GM12878 (cell line): Measurements from ENCODE around the gene SPG7. TPM values are rescaled to one million over a fixed set of nuclear protein-coding genes. Genes with fewer than 3 reads are reported as not detected.

Experiments used
- BACH1 ChIP-seq: fragments of 450-650 bp; IDR thresholded peaks from 2 replicates; pipeline ENCODE4 v1.6.1; 2017; ENCODE audit warnings: mild to moderate bottlenecking, borderline replicate concordance
- BHLHE40 ChIP-seq, 2 experiments: fragments of 450-650 bp in 1 of 2; IDR thresholded peaks; 2 replicates each; pipeline ENCODE4 v1.6.1; 2011 to 2017; ENCODE audit warnings: low read depth in 2 of 2, borderline replicate concordance in 1 of 2, improper control_type of control experiment in 1 of 2, low read length in 1 of 2, mild to moderate bottlenecking in 1 of 2
- EZH2 ChIP-seq: IDR thresholded peaks from 2 replicates; pipeline ENCODE4 v1.6.1; 2012; ENCODE audit warnings: low read depth, mild to moderate bottlenecking, control low read depth, inconsistent platforms, low read length, borderline replicate concordance; ENCODE audit not compliant: control insufficient read depth
- HDAC6 ChIP-seq: fragments of 200-600 bp; sonication (generic); IDR thresholded peaks from one replicate; pipeline ENCODE4 v1.8.0; 2017; ENCODE audit warnings: antibody characterized with exemption; ENCODE audit not compliant: unreplicated experiment
- HDGF ChIP-seq: fragments of 450-650 bp; IDR thresholded peaks from 2 replicates; pipeline ENCODE4 v1.6.1; 2016; ENCODE audit warnings: antibody characterized with exemption
- IRF3 ChIP-seq: fragments of 450-650 bp; IDR thresholded peaks from 2 replicates; pipeline ENCODE4 v1.6.1; 2014; ENCODE audit warnings: mild to moderate bottlenecking
- IRF4 ChIP-seq: IDR thresholded peaks from 2 replicates; pipeline ENCODE4 v1.6.1; 2011; ENCODE audit warnings: low read depth, low read length
- JUND ChIP-seq: IDR thresholded peaks from 2 replicates; pipeline ENCODE4 v1.6.1; 2012; ENCODE audit warnings: low read depth, mild to moderate bottlenecking, low read length, improper control_type of control experiment, moderate library complexity
- MEF2A ChIP-seq: IDR thresholded peaks from 2 replicates; pipeline ENCODE4 v1.6.1; 2011; ENCODE audit warnings: low read depth, mild to moderate bottlenecking, low read length, moderate library complexity; ENCODE audit not compliant: insufficient read depth
- MEF2B ChIP-seq: fragments of 450-650 bp; IDR thresholded peaks from 2 replicates; pipeline ENCODE4 v1.6.1; 2018; ENCODE audit warnings: mild to moderate bottlenecking, moderate library complexity; ENCODE audit not compliant: partially characterized antibody, poor library complexity, severe bottlenecking
- NFIC ChIP-seq: IDR thresholded peaks from 2 replicates; pipeline ENCODE4 v1.6.1; 2012; ENCODE audit warnings: low read depth, mild to moderate bottlenecking, inconsistent platforms, low read length, moderate library complexity
- STAT1 ChIP-seq: fragments of 450-650 bp; conservative IDR thresholded peaks from 2 replicates; pipeline ENCODE4 v1.6.1; 2014; ENCODE audit warnings: antibody characterized with exemption, mild to moderate bottlenecking
- TAF1 ChIP-seq: IDR thresholded peaks from 2 replicates; pipeline ENCODE4 v1.6.1; 2011; ENCODE audit warnings: mild to moderate bottlenecking, low read depth, low read length, borderline replicate concordance
- TCF12 ChIP-seq: IDR thresholded peaks from 2 replicates; pipeline ENCODE4 v1.6.1; 2011; ENCODE audit warnings: low read depth, mild to moderate bottlenecking, low read length
- ZNF207 ChIP-seq: fragments of 450-650 bp; IDR thresholded peaks from 2 replicates; pipeline ENCODE4 v1.6.1; 2014; ENCODE audit warnings: antibody characterized with exemption, mild to moderate bottlenecking, borderline replicate concordance
- ZNF384 ChIP-seq: IDR thresholded peaks from 2 replicates; pipeline ENCODE4 v1.6.1; 2012; ENCODE audit warnings: low read depth, mild to moderate bottlenecking, low read length, improper control_type of control experiment, borderline replicate concordance
- ZSCAN29 ChIP-seq: fragments of 450-650 bp; IDR thresholded peaks from 2 replicates; pipeline ENCODE4 v1.6.1; 2017; ENCODE audit warnings: mild to moderate bottlenecking, moderate library complexity
- polyA plus RNA-seq, 11 experiments: library from polyadenylated mRNA; depleted of rRNA in 4 of 11; unstranded in 6 of 11; stranded (reverse) in 5 of 11; fragments of >200 nt; fragmentation: Nextera tagmentation in 4 of 11; fragmentation: Illumina TruSeq in 1 of 11; extraction: Ambion mirVana in 4 of 11; extraction: Trizol in 1 of 11; gene quantifications; 1 replicate in 1 of 11; 2 replicates in 10 of 11; pipeline versions ENCODE4 v1.2.1 to v1.2.3, GENCODE V29; 2011 to 2016; ENCODE audit warnings: inconsistent platforms in 2 of 11, missing spikeins in 2 of 11, low read depth in 1 of 11
- total RNA-seq, 4 experiments: library from RNA; depleted of rRNA in 3 of 4; stranded (reverse); fragments of >200 nt in 3 of 4; fragmentation: Illumina TruSeq in 1 of 4; extraction: Trizol in 1 of 4; gene quantifications; 2 replicates each; pipeline versions ENCODE4 v1.2.1 to v1.2.3, GENCODE V29; 2013 to 2021
- TF ChIP-seq, protein P1 (sequence below): IDR thresholded peaks from 2 replicates; pipeline ENCODE4 v1.6.1; 2011; ENCODE audit warnings: mild to moderate bottlenecking, low read depth, low read length, moderate library complexity; ENCODE audit not compliant: insufficient replicate concordance
- TF ChIP-seq, protein P2 (sequence below): fragments of 450-650 bp; IDR thresholded peaks from 2 replicates; pipeline ENCODE4 v1.6.1; 2017; ENCODE audit warnings: mild to moderate bottlenecking, moderate library complexity

The SPG7 gene
- total and polyA plus RNA-seq, 10 of the 15 experiments (the other 5 are each of a cell fraction or from before 2014, with no cell fraction given) = 5.9 to 75.9 (median 52.5) TPM

DNA sequence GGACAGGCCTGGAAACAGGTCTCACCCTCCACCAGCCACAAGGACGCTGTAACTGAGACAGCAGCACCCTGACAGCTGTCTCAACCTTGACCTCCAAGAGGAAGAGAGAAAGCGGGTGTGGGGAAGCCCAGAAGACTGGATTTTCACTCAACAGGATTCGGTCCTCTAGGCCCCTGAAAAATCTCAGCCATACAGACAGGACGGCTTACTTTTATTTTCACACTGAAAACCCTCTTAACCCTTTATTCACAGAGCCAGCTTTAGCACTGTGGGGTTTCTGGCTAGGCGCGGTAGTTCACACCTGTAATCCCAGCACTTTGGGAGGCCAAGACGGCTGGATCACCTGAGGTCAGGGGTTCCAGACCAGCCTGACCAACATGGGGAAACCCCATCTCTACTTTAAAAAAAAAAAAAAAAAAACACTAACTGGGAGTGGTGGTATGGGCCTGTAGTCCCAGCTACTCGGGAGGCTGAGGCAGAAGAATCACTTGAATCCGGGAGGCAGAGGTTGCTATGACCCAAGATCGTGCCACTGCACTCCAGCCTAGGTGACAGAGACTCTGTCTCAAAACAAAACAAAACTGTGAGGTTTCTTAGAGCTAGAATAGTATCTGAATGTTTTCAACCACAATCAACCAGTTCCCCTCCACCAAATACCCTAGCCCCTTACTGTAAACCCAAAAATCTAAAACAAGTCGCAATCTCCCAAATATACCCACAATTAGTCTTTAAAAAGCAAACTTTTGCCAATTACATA is 23.1 kb upstream of the SPG7 start (continued):
- TF ChIP-seq, protein P1, sequence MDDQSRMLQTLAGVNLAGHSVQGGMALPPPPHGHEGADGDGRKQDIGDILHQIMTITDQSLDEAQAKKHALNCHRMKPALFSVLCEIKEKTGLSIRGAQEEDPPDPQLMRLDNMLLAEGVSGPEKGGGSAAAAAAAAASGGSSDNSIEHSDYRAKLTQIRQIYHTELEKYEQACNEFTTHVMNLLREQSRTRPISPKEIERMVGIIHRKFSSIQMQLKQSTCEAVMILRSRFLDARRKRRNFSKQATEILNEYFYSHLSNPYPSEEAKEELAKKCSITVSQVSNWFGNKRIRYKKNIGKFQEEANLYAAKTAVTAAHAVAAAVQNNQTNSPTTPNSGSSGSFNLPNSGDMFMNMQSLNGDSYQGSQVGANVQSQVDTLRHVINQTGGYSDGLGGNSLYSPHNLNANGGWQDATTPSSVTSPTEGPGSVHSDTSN = peak; percentile 21
- no peak for TF ChIP-seq HDAC6
- 0 out of 2 replicates have a peak, but pooled peaks have one; percentile 12 for TF ChIP-seq MEF2A
- 0 out of 2 replicates have a peak, but pooled peaks have one; percentile 58 for TF ChIP-seq ZNF207
- peak; percentile 9; the same call in 1 of the 2 replicates for TF ChIP-seq IRF4
- peak in 1 of 2 experiments; percentile 63; a peak in 2 of 4 replicates for TF ChIP-seq BHLHE40 (IDR thresholded peaks at IDR 0.05; ENCODE audit: borderline replicate concordance in 1 of 2, low read depth in 2 of 2, low read length in 1 of 2)
- peak; percentile 84; the same call in 1 of the 2 replicates for TF ChIP-seq HDGF
- TF ChIP-seq BACH1 = no peak
- no peak for TF ChIP-seq IRF3
- TF ChIP-seq STAT1 = no peak
- TF ChIP-seq, protein P2, sequence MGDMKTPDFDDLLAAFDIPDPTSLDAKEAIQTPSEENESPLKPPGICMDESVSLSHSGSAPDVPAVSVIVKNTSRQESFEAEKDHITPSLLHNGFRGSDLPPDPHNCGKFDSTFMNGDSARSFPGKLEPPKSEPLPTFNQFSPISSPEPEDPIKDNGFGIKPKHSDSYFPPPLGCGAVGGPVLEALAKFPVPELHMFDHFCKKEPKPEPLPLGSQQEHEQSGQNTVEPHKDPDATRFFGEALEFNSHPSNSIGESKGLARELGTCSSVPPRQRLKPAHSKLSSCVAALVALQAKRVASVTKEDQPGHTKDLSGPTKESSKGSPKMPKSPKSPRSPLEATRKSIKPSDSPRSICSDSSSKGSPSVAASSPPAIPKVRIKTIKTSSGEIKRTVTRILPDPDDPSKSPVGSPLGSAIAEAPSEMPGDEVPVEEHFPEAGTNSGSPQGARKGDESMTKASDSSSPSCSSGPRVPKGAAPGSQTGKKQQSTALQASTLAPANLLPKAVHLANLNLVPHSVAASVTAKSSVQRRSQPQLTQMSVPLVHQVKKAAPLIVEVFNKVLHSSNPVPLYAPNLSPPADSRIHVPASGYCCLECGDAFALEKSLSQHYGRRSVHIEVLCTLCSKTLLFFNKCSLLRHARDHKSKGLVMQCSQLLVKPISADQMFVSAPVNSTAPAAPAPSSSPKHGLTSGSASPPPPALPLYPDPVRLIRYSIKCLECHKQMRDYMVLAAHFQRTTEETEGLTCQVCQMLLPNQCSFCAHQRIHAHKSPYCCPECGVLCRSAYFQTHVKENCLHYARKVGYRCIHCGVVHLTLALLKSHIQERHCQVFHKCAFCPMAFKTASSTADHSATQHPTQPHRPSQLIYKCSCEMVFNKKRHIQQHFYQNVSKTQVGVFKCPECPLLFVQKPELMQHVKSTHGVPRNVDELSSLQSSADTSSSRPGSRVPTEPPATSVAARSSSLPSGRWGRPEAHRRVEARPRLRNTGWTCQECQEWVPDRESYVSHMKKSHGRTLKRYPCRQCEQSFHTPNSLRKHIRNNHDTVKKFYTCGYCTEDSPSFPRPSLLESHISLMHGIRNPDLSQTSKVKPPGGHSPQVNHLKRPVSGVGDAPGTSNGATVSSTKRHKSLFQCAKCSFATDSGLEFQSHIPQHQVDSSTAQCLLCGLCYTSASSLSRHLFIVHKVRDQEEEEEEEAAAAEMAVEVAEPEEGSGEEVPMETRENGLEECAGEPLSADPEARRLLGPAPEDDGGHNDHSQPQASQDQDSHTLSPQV = no peak
- TF ChIP-seq JUND = no peak
- TF ChIP-seq TAF1 = no peak
- TF ChIP-seq NFIC = peak; percentile 42; the same call in 1 of the 2 replicates
- no peak for TF ChIP-seq EZH2
- peak; percentile 27; the same call in 1 of the 2 replicates for TF ChIP-seq ZNF384
- TF ChIP-seq ZSCAN29 = 0 out of 2 replicates have a peak, but pooled peaks have one; percentile 5
- TF ChIP-seq MEF2B = peak; percentile 48
- peak; percentile 85 for TF ChIP-seq TCF12
